GM12891 (cell line): Measurements from ENCODE around the gene NKAIN2.
"Not testable (repeated sequence)": the region's sequence is repeated elsewhere in the genome, so short reads cannot be mapped to it uniquely, and the experiment has no call there.

Experiments
- DNase-seq: peaks from one replicate; pipeline ENCODE4 v3.0.0; 2011; ENCODE audit warnings: low spot score; ENCODE audit not compliant: insufficient read length
- FAIRE-seq: peaks from 2 replicates; lab custom pipeline; 2011; peaks lifted over from hg19 to GRCh38; lab: Jason Lieb, UNC
- PAX5 ChIP-seq: IDR thresholded peaks from 2 replicates; pipeline ENCODE4 v1.6.1; 2011; ENCODE audit warnings: low read length, moderate library complexity, mild to moderate bottlenecking; ENCODE audit not compliant: insufficient read depth, severe bottlenecking
- POLR2A ChIP-seq: IDR thresholded peaks from 2 replicates; pipeline ENCODE4 v1.6.1; 2011; ENCODE audit warnings: low read depth, low read length, control low read depth
- POLR2AphosphoS5 ChIP-seq: IDR thresholded peaks from 2 replicates; pipeline ENCODE4 v1.6.1; 2011; ENCODE audit warnings: low read depth, low read length, control low read depth
- POU2F2 ChIP-seq: IDR thresholded peaks from 2 replicates; pipeline ENCODE4 v1.6.1; 2011; ENCODE audit warnings: low read depth, mild to moderate bottlenecking, control low read depth, low read length, moderate library complexity
- SPI1 ChIP-seq: IDR thresholded peaks from 2 replicates; pipeline ENCODE4 v1.6.1; 2011; ENCODE audit warnings: low read depth, low read length, control low read depth
- TAF1 ChIP-seq: IDR thresholded peaks from 2 replicates; pipeline ENCODE4 v1.6.1; 2011; ENCODE audit warnings: low read depth, low read length, control low read depth

Gene NKAIN2

DNA sequence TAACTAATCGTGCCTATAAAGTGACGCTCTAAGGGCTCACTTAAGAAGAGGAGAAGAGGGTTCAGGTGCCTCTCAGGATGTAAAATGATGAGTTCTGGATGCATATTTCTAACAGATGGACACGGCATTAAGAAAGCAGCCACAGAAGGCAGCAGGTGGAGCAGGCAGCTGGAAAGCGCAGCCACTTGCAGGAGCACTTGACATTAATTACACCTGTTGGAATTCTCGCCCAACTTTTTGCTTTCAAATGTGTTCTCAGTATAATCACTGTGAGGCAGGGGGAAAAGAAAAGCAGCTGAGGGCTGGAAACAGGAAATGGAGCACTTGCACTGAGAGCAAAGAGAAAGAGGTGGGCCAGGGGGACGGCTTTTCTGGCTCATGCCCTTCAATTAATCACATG is 164.2 kb downstream of the NKAIN2 start:
- TF ChIP-seq PAX5 (no peak), POU2F2 (no peak), SPI1 (no peak), TAF1 (no peak)
- DNase-seq (no peak), FAIRE-seq (no peak)

DNA sequence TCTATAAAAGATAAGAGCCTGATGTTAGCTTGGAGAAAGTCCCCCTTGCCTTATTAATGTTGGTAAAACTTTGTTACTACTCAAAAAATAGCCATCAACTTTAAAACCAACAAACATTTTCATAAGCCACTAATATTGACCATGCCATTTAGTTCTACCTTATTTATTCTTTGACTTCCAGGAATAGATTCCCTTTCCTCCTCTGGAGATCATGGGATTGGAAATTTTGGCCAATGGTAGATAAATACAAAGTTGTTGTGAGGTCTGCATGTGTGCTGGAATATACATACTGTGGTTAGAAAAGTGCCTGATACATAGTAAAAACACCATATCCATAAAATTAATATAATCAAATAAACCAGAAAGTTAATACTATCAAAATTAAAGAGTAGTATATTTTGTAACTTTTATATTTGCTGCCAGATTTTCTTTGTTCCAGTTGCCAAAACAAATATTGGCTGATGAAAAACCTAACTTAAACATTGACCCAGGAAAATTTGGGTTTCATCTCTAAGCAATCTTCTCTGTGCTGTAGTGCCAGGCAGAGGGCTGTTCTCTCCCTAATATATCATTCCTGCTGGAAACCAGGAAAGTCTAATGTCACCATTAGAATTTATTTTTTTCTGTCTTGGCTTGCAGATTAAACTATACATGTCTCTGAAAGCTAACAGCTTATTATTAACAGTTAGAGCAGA is 169.1 kb downstream of the NKAIN2 start:
- no peak for TF ChIP-seq POU2F2
- no peak for TF ChIP-seq SPI1
- no peak for TF ChIP-seq PAX5
- no peak for TF ChIP-seq TAF1
- no peak for TF ChIP-seq POLR2AphosphoS5
- no peak for TF ChIP-seq POLR2A
- no peak for FAIRE-seq

DNA sequence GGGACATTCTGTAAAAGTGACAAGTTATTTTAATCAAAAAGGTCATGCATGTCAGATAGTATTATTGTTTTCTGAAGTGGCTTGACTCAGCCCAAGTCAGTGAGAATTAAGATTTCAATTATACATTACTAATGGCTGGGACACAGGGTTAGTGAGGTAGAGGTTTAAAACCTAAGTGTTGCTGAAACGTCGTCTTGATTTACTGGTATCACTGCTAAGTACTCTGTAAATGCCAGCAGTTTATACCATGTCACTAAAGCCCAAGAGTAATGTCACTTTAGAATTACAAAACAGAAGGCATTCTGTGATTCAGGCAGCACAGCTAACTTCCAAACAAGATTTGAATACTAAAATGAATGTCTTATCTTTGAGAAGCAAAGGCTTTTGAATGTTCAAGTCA is 176.6 kb downstream of the NKAIN2 start:
- no peak for FAIRE-seq
- no peak for DNase-seq
- no peak for TF ChIP-seq SPI1
- no peak for TF ChIP-seq POLR2A
- no peak for TF ChIP-seq POU2F2
- TF ChIP-seq PAX5 = no peak
- no peak for TF ChIP-seq POLR2AphosphoS5
- no peak for TF ChIP-seq TAF1

More for the DNA sequence above, 169.1 kb downstream of the NKAIN2 start:
- no peak for DNase-seq

DNA sequence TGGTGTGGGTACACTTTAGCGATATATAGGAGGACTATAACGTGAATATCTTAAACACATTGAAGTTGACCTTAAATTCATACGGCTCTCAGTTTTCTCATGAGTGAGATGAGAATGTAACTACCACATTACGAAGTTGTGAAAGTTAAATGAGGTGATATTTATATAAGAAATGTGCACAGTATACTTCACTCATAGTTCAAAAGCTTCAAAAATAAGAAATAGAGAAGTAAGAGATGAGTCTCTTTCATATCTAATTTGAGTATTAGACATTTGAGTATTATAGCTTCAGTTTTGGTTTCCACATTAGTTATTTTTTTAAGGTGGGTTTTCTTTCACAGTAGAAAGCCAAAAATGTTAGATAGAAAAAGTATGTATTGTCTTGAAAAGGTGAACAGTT is 183.3 kb downstream of the NKAIN2 start:
- DNase-seq (no peak), FAIRE-seq (no peak)
- TF ChIP-seq POLR2AphosphoS5 (no peak), PAX5 (no peak), TAF1 (no peak), SPI1 (no peak)

DNA sequence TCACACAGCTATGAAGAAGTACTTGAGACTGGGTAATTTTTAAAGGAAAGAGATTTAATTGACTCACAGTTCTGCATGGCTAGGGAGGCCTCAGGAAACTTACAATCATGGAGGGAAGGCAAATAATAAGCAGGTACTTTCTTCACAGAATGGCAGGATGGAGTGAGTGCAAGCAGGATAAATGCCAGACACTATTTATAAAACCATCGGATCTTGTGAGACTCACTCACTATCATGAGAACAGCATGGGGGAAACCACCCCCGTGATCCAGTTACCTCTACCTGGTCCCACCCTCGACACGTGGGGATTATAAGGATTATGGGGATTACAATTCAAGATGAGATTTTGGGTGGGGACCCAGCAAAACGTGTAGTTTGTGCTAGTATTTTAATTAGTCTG is 186.3 kb downstream of the NKAIN2 start:
- FAIRE-seq, DNase-seq: not testable (repeated sequence)

DNA sequence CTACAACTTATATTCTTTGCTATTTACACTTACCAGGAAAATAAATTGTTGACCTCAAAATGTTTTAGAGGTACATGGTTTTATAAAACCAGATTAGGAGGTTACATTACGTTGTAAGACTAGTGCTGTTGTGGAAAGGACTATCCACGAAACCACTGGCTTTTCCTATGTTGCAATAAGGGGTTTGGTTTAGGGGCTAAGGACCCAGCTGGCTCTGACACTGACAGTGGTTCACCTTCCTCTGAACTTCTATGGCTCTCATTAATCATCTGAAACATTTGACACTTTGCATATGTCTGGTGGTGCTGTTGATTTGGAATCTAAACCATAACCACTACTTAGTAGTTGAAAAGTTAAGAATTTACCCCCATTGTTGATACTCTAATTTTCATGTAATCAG is 186.7 kb downstream of the NKAIN2 start:
- no peak for FAIRE-seq
- DNase-seq = no peak
- no peak for TF ChIP-seq POU2F2
- TF ChIP-seq SPI1 = no peak
- TF ChIP-seq POLR2A = no peak
- no peak for TF ChIP-seq TAF1
- TF ChIP-seq POLR2AphosphoS5 = no peak
- TF ChIP-seq PAX5 = no peak

DNA sequence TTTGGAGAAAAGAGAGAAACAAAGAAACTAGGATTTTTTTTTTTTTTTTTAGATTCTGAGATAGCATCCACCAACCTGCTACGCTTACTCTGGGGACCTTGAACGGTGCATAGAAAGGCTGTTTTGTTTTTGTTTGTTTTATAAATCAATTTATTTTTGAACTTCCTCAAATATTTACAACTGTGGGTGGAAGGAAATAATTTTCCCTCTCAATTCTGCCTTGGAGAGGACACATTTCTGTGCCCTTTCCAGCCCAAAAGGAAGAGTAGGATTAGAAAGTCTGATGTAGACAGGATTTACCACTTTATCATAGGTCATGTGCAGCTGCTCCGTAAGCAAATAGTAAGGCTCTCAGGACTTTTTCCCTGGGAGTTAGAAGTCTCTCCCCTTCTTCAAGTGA is 190.5 kb downstream of the NKAIN2 start:
- TF ChIP-seq POLR2A (no peak), TAF1 (no peak), POU2F2 (no peak), SPI1 (no peak), POLR2AphosphoS5 (no peak), PAX5 (no peak)
- DNase-seq = no peak
- FAIRE-seq = no peak

DNA sequence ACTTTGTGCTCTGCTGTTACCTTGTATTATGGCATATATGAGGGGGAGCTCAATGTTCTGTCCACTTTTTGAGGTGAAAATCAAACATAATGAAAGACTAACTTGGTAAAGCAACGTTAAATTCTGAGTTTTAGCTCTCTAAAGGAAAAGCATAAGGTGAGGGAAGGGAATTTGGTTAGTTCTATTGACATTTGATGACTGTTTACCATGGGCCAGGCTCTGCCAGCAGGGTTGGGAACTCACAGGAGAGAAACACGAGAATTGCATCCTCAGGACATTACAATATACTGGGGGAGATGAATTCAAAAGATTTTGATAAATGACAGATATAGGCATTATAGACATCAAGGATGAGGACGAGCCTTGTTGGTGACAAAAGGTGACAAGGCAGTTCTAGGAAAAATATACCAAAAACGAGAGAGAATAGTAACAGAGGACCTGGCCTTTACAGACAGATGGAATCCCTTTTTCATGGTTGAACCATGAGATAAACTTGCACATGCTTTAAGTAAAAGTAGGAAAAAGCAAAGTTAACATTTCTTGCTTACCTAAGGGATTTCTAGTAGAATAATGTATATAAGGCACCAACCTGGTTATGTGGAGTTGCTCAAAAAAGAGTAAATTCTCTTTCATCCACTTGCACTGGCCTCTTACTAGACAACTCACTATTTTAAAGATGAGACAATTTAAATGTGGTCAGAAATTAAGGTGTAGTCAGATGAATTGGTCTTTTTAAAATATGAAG is 191.4 kb downstream of the NKAIN2 start:
- FAIRE-seq (no peak), DNase-seq (no peak)
- no peak for TF ChIP-seq POU2F2
- no peak for TF ChIP-seq SPI1

DNA sequence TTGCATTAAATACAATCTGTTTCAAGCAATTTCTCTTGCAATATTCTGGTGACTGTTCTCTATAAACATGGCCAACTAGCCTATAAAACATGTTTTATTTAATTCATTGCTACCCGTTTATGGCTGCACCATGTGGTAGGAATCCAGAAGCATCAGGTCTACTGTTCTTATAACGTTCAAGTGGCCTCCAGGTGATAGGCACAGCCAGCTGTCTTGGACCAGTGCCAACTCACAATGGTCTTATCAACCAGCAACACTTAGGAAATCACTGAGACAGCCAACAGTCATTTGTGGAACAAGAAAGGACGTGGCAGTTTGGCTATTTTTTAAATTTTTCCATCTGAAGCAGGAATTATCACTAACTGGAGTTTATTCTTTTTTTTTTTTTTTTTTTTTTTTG is 193.6 kb downstream of the NKAIN2 start:
- no peak for TF ChIP-seq POLR2AphosphoS5
- TF ChIP-seq POU2F2 = no peak
- TF ChIP-seq POLR2A = no peak
- TF ChIP-seq PAX5 = no peak
- TF ChIP-seq SPI1 = no peak
- TF ChIP-seq TAF1 = no peak
- FAIRE-seq (no peak), DNase-seq (no peak)
